Breast epithelium (tissue), 4 donors: ENCODE results near the gene PAAF1. TPM values are rescaled to one million over a fixed set of nuclear protein-coding genes. Genes with fewer than 3 reads are reported as not detected.

Experiments used
- DNase-seq, 2 donors: peaks; one replicate each; pipeline ENCODE4 v3.0.0-alpha.2; 2019; ENCODE audit warnings: low spot score in 2 of 2
- H3K27ac ChIP-seq, 2 donors: fragments of 200-600 bp; sonication (generic) in 1 of 2; one replicate each; pipeline ENCODE4 v1.5.1; 2016 to 2019; ENCODE audit warnings: mild to moderate bottlenecking in 1 of 2
- H3K27me3 ChIP-seq, 2 donors: fragments of 200-600 bp; sonication (generic) in 1 of 2; one replicate each; pipeline versions ENCODE4 v1.5.1 to v1.6.0; 2017 to 2019; ENCODE audit warnings: control low read depth in 1 of 2, mild to moderate bottlenecking in 1 of 2
- H3K36me3 ChIP-seq: fragments of 200-600 bp; one replicate; pipeline ENCODE4 v1.5.1; 2019
- H3K4me1 ChIP-seq, 2 donors: fragments of 200-600 bp; sonication (generic); one replicate each; pipeline ENCODE4 v1.5.1; 2016 to 2019; ENCODE audit warnings: control low read depth in 1 of 2
- H3K4me3 ChIP-seq, 3 donors: fragments of 200-600 bp; sonication (generic); 1 replicate in 2 of 3; 2 replicates in 1 of 3; pipeline ENCODE4 v1.5.1; 2016 to 2019; ENCODE audit warnings: mild to moderate bottlenecking in 3 of 3, moderate library complexity in 2 of 3
- H3K9me3 ChIP-seq, 2 donors: fragments of 200-600 bp; sonication (generic) in 1 of 2; one replicate each; pipeline ENCODE4 v1.5.1; 2016 to 2019; ENCODE audit warnings: control low read depth in 1 of 2
- POLR2A ChIP-seq: fragments of 450-650 bp; IDR thresholded peaks from one replicate; pipeline ENCODE4 v1.6.1; 2016; ENCODE audit warnings: antibody characterized with exemption, mild to moderate bottlenecking, moderate library complexity
- POLR2AphosphoS5 ChIP-seq, 3 donors: sonication (generic); formaldehyde crosslinking; IDR thresholded peaks; one replicate each; pipeline ENCODE4 v1.6.1; 2017; ENCODE audit warnings: antibody characterized with exemption in 3 of 3
- intact Hi-C: fragments of 100-400 bp; cut with DNase I; formaldehyde crosslinking; loops from one replicate; pipeline ENCODE4 v1.15.1; 2023; ENCODE audit warnings: low total_unique reads
- total RNA-seq, 3 donors: library from RNA; depleted of rRNA; stranded (reverse); fragments of >200 nt; gene quantifications; one replicate each; pipeline ENCODE4 v1.1.0, GENCODE V29; 2016
- TF ChIP-seq, protein P1 (sequence below), 3 donors: fragments of 450-650 bp; IDR thresholded peaks; one replicate each; pipeline ENCODE4 v1.5.1; 2016 to 2017; ENCODE audit warnings: antibody characterized with exemption in 3 of 3, mild to moderate bottlenecking in 3 of 3, moderate library complexity in 3 of 3

PAAF1 gene
- total RNA-seq, 3 donors from 2014 or later, result 8.5 to 19.0 (median 9.5) TPM

GRCh38 chr11:73965076-73965763 is 88.4 kb downstream of the PAAF1 start:
- peak in 1 of 2 donors; percentile 20 for DNase-seq
- Histone ChIP-seq H3K4me3 (no peak overlapping the region), H3K9me3 (no peaks in the 10 kb centered on the region), H3K27ac (no peak overlapping the region), H3K36me3 (no peaks in the 10 kb centered on the region), H3K27me3 (no peaks in the 10 kb centered on the region), H3K4me1 (no peaks in the 10 kb centered on the region)
- intact Hi-C loops, result no loop called here
- TF ChIP-seq POLR2AphosphoS5 (IDR thresholded peaks at IDR 0.05), result no peak
- TF ChIP-seq, protein P1, sequence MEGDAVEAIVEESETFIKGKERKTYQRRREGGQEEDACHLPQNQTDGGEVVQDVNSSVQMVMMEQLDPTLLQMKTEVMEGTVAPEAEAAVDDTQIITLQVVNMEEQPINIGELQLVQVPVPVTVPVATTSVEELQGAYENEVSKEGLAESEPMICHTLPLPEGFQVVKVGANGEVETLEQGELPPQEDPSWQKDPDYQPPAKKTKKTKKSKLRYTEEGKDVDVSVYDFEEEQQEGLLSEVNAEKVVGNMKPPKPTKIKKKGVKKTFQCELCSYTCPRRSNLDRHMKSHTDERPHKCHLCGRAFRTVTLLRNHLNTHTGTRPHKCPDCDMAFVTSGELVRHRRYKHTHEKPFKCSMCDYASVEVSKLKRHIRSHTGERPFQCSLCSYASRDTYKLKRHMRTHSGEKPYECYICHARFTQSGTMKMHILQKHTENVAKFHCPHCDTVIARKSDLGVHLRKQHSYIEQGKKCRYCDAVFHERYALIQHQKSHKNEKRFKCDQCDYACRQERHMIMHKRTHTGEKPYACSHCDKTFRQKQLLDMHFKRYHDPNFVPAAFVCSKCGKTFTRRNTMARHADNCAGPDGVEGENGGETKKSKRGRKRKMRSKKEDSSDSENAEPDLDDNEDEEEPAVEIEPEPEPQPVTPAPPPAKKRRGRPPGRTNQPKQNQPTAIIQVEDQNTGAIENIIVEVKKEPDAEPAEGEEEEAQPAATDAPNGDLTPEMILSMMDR (IDR thresholded peaks at IDR 0.05), result no peak
- no peak for TF ChIP-seq POLR2A

DNA sequence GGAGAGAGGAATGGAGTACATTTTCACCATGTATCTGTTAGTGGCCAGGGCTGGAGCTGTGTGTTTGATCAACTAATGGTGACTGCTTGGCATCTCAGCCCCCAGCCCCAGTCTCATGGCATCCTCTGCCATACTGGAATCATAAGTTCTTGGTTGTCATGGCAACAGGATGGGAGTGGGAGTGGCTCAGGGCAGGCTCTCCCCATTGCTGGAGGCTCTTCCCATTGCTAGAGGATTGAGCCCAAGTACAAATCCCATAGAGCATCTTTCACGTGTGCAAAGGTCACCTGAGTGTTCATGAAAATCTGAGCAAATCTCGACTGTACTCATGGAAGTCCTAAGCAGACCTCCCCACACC is 88.9 kb downstream of the PAAF1 start:
- intact Hi-C loops, result no loop called here

DNA sequence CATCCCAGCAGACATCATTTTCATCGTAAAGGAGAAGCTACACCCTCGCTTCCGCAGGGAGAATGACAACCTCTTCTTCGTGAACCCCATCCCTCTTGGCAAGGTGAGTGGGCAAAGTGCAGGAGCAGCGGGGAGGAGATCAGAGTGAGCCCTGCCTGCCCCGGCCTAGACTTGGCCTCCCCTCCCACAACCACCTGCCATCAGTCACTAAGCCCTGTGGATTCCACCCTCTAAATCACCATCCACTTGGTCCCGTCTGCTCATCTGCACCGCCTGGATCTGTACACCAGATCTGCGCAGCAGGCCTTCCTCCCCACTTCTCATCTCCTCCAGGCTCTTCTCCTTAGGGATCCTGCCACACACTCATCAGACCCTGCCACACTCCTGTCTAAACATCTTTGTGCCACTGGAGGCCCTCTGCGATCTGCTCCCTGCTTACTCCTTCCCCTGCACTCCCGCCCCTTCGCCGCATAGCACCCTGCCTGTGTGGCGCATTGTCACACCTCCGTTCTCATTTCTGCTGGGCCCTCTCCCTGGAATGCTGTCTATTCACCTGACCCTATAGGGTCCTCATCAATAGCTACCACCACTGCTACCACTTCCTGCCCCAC is 91.7 kb downstream of the PAAF1 start:
- intact Hi-C loops, result no loop called here

More for the DNA sequence above, 88.9 kb downstream of the PAAF1 start:
- H3K9me3 ChIP-seq, result no peaks in the 10 kb centered on the region
- no peaks in the 10 kb centered on the region for H3K4me1 ChIP-seq
- peak in 1 of 2 donors; percentile 34 for DNase-seq
- no peak overlapping the region for H3K4me3 ChIP-seq
- H3K27me3 ChIP-seq, result no peaks in the 10 kb centered on the region
- no peak overlapping the region for H3K27ac ChIP-seq
- H3K36me3 ChIP-seq, result no peaks in the 10 kb centered on the region
- TF ChIP-seq POLR2AphosphoS5 (IDR thresholded peaks at IDR 0.05), result no peak

GRCh38 chr11:73969091-73969490 is 92.3 kb downstream of the PAAF1 start:
- no peaks in the 10 kb centered on the region for H3K9me3 ChIP-seq
- DNase-seq, result no peak
- intact Hi-C loops, result no loop called here
- no peaks in the 10 kb centered on the region for H3K27me3 ChIP-seq
- no peak overlapping the region for H3K4me3 ChIP-seq
- no peak overlapping the region for H3K27ac ChIP-seq
- no peaks in the 10 kb centered on the region for H3K4me1 ChIP-seq
- TF ChIP-seq, protein P1 (IDR thresholded peaks at IDR 0.05), result no peak
- TF ChIP-seq POLR2A, result no peak
- TF ChIP-seq POLR2AphosphoS5 (IDR thresholded peaks at IDR 0.05), result no peak
- no peaks in the 10 kb centered on the region for H3K36me3 ChIP-seq

More for the DNA sequence above, 91.7 kb downstream of the PAAF1 start:
- Histone ChIP-seq H3K4me1 (no peaks in the 10 kb centered on the region), H3K27ac (no peak overlapping the region), H3K4me3 (no peak overlapping the region), H3K36me3 (no peaks in the 10 kb centered on the region), H3K27me3 (no peaks in the 10 kb centered on the region), H3K9me3 (no peaks in the 10 kb centered on the region)
- no peak for DNase-seq
- TF ChIP-seq, protein P1 (IDR thresholded peaks at IDR 0.05), result no peak
- TF ChIP-seq POLR2A (no peak), POLR2AphosphoS5 (IDR thresholded peaks at IDR 0.05) (no peak)

DNA sequence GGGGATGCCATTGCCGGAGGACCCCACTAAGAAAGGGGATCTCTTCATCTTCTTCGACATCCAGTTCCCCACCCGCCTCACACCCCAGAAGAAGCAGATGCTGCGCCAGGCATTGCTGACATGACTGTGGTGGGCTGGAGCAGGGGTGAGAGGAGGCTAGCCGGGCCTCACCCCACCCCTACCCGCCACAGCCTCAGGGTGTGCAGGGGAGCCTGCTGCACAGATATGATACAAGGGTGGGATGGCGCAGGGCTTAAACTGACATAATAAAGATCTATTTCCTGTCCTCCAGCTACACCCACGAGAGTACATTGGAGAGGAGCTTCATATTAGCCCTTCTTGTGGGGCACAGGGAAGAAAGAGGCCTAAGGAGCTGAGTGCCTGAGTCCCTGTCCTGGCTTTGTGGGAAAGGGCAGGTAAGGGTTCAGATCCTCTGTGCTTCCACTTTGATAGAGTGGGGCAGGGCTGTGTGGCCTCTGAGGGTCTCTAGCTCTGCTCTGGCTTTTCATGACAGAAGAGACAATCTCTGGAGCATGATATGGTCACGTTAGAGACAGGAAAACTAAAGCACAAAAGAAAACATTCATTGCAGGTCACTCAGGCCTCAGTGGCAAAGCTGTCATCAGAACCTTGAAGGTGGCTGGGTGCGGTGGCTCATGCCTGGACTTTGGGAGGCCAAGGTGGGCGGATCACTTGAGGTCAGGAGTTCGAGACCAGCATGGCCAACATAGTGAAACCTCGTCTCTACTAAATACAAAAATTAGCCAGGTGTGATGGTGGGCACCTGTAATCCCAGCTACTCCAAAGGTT is 93.4 kb downstream of the PAAF1 start:
- no peaks in the 10 kb centered on the region for H3K27me3 ChIP-seq
- no peak for TF ChIP-seq POLR2A
- TF ChIP-seq, protein P1 (IDR thresholded peaks at IDR 0.05), result no peak
- H3K9me3 ChIP-seq, result no peaks in the 10 kb centered on the region
- no peaks in the 10 kb centered on the region for H3K4me1 ChIP-seq
- no peaks in the 10 kb centered on the region for H3K36me3 ChIP-seq
- intact Hi-C loops, result no loop called here
- no peak overlapping the region for H3K4me3 ChIP-seq
- H3K27ac ChIP-seq, result no peak overlapping the region
- DNase-seq, result peak in 1 of 2 donors; percentile 34
